K562 (cell line): ENCODE measurements around the gene ACTR1B. TPM values are rescaled to one million over a fixed set of nuclear protein-coding genes. Genes with fewer than 3 reads are reported as not detected.

Source experiments
- SPI1 ChIP-seq: IDR thresholded peaks from 2 replicates; pipeline ENCODE4 v1.6.1; 2011; ENCODE audit warnings: low read depth, low read length, control low read depth, borderline replicate concordance
- ZNF121 ChIP-seq: sonication (generic); formaldehyde crosslinking; conservative IDR thresholded peaks from 2 replicates; pipeline ENCODE4 v1.8.0; 2022; ENCODE audit warnings: missing genetic modification reagents
- polyA plus RNA-seq, 8 experiments: library from polyadenylated mRNA; depleted of rRNA in 4 of 8; stranded (reverse) in 5 of 8; unstranded in 3 of 8; fragments of >200 nt; fragmentation: Nextera tagmentation in 2 of 8; fragmentation: Illumina TruSeq in 1 of 8; extraction: Ambion mirVana in 2 of 8; extraction: Trizol in 1 of 8; gene quantifications; 2 replicates each; pipeline versions ENCODE4 v1.2.1 to v1.2.3, GENCODE V29; 2011 to 2014; ENCODE audit warnings: inconsistent platforms in 1 of 8, missing spikeins in 1 of 8
- total RNA-seq, 7 experiments: library from RNA; depleted of rRNA in 6 of 7; stranded (reverse); fragments of >200 nt in 6 of 7; fragmentation: Illumina TruSeq in 2 of 7; extraction: Trizol in 2 of 7; gene quantifications; 2 replicates each; pipeline versions ENCODE4 v1.2.1 to v1.2.3, GENCODE V29; 2011 to 2021; ENCODE audit warnings: low replicate concordance in 1 of 7
- TF ChIP-seq, protein P1 (sequence below): fragments of 150-350 bp; conservative IDR thresholded peaks from 2 replicates; pipeline ENCODE4 v1.6.1; 2014; ENCODE audit warnings: low read length
- TF ChIP-seq, protein P2 (sequence below): fragments of 250-450 bp; sonication (Bioruptor Pico); IDR thresholded peaks from 2 replicates; pipeline ENCODE4 v1.6.1; 2021; ENCODE audit warnings: mild to moderate bottlenecking
- TF ChIP-seq, protein P3 (sequence below): sonication (generic); formaldehyde crosslinking; IDR thresholded peaks from 2 replicates; pipeline ENCODE4 v1.9.0; 2022; ENCODE audit warnings: mild to moderate bottlenecking, missing genetic modification reagents
- TF ChIP-seq, protein P4 (sequence below): fragments of 250-450 bp; sonication (Bioruptor Pico); IDR thresholded peaks from 2 replicates; pipeline ENCODE4 v1.5.0; 2022; ENCODE audit warnings: mild to moderate bottlenecking
- TF ChIP-seq, protein P5 (sequence below): sonication (generic); formaldehyde crosslinking; IDR thresholded peaks from 2 replicates; pipeline ENCODE4 v1.9.0; 2022; ENCODE audit warnings: mild to moderate bottlenecking, missing genetic modification reagents
- TF ChIP-seq, protein P6 (sequence below): fragments of 450-650 bp; IDR thresholded peaks from 2 replicates; pipeline ENCODE4 v1.6.1; 2017; ENCODE audit warnings: antibody characterized with exemption, mild to moderate bottlenecking

The ACTR1B gene
- total and polyA plus RNA-seq, 9 of the 15 experiments (the other 6 are each of a cell fraction or from before 2014, with no cell fraction given), result 0.49 to 42.3 (median 22.5) TPM

DNA sequence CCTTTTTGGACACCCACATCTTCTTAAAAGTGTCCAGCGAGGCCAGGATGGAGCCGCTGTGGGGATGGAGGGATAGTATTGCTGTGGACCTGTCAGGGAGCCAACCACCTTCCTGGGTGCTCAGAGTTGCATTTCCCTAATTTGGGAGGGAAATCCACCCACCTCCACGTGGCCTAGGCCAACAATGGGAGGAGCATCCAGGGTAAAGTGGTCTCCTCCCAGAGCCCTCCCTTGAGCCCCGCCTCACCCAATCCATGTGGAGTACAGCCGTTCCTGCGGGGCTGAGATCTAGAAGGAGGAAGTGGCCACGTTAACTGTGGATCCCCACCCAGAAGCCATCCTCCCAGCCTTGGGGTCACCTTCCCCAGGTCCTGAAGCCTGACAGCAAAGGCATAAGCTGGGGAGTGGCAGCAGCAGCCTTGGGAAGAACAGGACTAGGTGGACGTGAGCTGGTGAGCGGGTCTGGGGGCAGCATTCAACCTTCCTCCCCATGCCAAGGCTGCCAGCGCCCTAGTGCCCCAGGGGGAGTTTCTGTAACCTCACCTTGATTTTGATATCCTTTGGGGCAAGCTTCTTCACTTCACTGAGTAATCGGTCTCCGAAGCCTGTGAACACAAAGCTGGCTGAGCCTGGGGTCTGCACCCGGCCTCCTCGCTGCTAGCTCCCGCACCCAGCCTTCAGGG, 6.8 kb downstream of the ACTR1B start (continued):
- TF ChIP-seq, protein P1, sequence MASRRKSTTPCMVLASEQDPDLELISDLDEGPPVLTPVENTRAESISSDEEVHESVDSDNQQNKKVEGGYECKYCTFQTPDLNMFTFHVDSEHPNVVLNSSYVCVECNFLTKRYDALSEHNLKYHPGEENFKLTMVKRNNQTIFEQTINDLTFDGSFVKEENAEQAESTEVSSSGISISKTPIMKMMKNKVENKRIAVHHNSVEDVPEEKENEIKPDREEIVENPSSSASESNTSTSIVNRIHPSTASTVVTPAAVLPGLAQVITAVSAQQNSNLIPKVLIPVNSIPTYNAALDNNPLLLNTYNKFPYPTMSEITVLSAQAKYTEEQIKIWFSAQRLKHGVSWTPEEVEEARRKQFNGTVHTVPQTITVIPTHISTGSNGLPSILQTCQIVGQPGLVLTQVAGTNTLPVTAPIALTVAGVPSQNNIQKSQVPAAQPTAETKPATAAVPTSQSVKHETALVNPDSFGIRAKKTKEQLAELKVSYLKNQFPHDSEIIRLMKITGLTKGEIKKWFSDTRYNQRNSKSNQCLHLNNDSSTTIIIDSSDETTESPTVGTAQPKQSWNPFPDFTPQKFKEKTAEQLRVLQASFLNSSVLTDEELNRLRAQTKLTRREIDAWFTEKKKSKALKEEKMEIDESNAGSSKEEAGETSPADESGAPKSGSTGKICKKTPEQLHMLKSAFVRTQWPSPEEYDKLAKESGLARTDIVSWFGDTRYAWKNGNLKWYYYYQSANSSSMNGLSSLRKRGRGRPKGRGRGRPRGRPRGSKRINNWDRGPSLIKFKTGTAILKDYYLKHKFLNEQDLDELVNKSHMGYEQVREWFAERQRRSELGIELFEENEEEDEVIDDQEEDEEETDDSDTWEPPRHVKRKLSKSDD, result no peak
- TF ChIP-seq, protein P2, sequence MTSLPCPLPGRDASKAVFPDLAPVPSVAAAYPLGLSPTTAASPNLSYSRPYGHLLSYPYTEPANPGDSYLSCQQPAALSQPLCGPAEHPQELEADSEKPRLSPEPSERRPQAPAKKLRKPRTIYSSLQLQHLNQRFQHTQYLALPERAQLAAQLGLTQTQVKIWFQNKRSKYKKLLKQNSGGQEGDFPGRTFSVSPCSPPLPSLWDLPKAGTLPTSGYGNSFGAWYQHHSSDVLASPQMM (CRISPR knock-in tag), result no peak
- peak; percentile 84 for TF ChIP-seq SPI1
- TF ChIP-seq, protein P3, sequence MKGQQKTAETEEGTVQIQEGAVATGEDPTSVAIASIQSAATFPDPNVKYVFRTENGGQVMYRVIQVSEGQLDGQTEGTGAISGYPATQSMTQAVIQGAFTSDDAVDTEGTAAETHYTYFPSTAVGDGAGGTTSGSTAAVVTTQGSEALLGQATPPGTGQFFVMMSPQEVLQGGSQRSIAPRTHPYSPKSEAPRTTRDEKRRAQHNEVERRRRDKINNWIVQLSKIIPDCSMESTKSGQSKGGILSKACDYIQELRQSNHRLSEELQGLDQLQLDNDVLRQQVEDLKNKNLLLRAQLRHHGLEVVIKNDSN (CRISPR knock-in tag), result peak; percentile 35; the same call in 1 of the 2 replicates
- TF ChIP-seq, protein P4, sequence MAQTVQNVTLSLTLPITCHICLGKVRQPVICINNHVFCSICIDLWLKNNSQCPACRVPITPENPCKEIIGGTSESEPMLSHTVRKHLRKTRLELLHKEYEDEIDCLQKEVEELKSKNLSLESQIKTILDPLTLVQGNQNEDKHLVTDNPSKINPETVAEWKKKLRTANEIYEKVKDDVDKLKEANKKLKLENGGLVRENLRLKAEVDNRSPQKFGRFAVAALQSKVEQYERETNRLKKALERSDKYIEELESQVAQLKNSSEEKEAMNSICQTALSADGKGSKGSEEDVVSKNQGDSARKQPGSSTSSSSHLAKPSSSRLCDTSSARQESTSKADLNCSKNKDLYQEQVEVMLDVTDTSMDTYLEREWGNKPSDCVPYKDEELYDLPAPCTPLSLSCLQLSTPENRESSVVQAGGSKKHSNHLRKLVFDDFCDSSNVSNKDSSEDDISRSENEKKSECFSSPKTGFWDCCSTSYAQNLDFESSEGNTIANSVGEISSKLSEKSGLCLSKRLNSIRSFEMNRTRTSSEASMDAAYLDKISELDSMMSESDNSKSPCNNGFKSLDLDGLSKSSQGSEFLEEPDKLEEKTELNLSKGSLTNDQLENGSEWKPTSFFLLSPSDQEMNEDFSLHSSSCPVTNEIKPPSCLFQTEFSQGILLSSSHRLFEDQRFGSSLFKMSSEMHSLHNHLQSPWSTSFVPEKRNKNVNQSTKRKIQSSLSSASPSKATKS, result no peak
- TF ChIP-seq, protein P5, sequence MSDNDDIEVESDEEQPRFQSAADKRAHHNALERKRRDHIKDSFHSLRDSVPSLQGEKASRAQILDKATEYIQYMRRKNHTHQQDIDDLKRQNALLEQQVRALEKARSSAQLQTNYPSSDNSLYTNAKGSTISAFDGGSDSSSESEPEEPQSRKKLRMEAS, result peak; percentile 34; the same call in 1 of the 2 replicates
- no peak for TF ChIP-seq ZNF121 (CRISPR knock-in tag)
- TF ChIP-seq, protein P6, sequence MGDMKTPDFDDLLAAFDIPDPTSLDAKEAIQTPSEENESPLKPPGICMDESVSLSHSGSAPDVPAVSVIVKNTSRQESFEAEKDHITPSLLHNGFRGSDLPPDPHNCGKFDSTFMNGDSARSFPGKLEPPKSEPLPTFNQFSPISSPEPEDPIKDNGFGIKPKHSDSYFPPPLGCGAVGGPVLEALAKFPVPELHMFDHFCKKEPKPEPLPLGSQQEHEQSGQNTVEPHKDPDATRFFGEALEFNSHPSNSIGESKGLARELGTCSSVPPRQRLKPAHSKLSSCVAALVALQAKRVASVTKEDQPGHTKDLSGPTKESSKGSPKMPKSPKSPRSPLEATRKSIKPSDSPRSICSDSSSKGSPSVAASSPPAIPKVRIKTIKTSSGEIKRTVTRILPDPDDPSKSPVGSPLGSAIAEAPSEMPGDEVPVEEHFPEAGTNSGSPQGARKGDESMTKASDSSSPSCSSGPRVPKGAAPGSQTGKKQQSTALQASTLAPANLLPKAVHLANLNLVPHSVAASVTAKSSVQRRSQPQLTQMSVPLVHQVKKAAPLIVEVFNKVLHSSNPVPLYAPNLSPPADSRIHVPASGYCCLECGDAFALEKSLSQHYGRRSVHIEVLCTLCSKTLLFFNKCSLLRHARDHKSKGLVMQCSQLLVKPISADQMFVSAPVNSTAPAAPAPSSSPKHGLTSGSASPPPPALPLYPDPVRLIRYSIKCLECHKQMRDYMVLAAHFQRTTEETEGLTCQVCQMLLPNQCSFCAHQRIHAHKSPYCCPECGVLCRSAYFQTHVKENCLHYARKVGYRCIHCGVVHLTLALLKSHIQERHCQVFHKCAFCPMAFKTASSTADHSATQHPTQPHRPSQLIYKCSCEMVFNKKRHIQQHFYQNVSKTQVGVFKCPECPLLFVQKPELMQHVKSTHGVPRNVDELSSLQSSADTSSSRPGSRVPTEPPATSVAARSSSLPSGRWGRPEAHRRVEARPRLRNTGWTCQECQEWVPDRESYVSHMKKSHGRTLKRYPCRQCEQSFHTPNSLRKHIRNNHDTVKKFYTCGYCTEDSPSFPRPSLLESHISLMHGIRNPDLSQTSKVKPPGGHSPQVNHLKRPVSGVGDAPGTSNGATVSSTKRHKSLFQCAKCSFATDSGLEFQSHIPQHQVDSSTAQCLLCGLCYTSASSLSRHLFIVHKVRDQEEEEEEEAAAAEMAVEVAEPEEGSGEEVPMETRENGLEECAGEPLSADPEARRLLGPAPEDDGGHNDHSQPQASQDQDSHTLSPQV, result no peak
